BJ (cell line): Measurements from ENCODE around the gene COX11. TPM values are rescaled to one million over a fixed set of nuclear protein-coding genes. Genes with fewer than 3 reads are reported as not detected.

Experiments
- CTCF ChIA-PET: fragments of 350-600 bp; formaldehyde crosslinking; extraction: SDS; loops from one replicate; lab custom pipeline; 2021; ENCODE audit warnings: antibody characterized with exemption, inconsistent platforms; lab: Yijun Ruan, JAX
- POLR2A ChIA-PET: fragments of 300-600 bp; sonication (Branson Sonifier 250); formaldehyde crosslinking; extraction: SDS; loops from one replicate; lab custom pipeline; 2021; ENCODE audit warnings: antibody characterized with exemption; lab: Charles Lee
- DNase-seq: peaks from one replicate; pipeline ENCODE4 v3.0.0-alpha.2; 2011; ENCODE audit warnings: low read depth
- H3K27me3 ChIP-seq: 2 replicates; pipeline ENCODE4 v1.6.0; 2011; ENCODE audit warnings: low read length; ENCODE audit not compliant: control insufficient read depth, insufficient read depth
- H3K36me3 ChIP-seq: 2 replicates; pipeline ENCODE4 v1.5.1; 2011; ENCODE audit warnings: low read length; ENCODE audit not compliant: control insufficient read depth, insufficient read depth
- H3K4me3 ChIP-seq: 2 replicates; pipeline ENCODE4 v1.5.1; 2011; ENCODE audit warnings: low read depth, mild to moderate bottlenecking, control low read depth, low read length
- polyA plus RNA-seq: library from polyadenylated mRNA; depleted of rRNA; stranded (reverse); fragments of >200 nt; gene quantifications from 2 replicates; pipeline ENCODE4 v1.2.3, GENCODE V29; 2011
- TF ChIP-seq, protein P1 (sequence below): IDR thresholded peaks from 2 replicates; pipeline ENCODE4 v1.5.1; 2011; ENCODE audit warnings: low read depth, mild to moderate bottlenecking, control low read depth, inconsistent platforms, low read length, moderate library complexity; ENCODE audit not compliant: insufficient read depth

The COX11 gene
- polyA plus RNA-seq, 1 experiment, result 33.3 TPM

DNA sequence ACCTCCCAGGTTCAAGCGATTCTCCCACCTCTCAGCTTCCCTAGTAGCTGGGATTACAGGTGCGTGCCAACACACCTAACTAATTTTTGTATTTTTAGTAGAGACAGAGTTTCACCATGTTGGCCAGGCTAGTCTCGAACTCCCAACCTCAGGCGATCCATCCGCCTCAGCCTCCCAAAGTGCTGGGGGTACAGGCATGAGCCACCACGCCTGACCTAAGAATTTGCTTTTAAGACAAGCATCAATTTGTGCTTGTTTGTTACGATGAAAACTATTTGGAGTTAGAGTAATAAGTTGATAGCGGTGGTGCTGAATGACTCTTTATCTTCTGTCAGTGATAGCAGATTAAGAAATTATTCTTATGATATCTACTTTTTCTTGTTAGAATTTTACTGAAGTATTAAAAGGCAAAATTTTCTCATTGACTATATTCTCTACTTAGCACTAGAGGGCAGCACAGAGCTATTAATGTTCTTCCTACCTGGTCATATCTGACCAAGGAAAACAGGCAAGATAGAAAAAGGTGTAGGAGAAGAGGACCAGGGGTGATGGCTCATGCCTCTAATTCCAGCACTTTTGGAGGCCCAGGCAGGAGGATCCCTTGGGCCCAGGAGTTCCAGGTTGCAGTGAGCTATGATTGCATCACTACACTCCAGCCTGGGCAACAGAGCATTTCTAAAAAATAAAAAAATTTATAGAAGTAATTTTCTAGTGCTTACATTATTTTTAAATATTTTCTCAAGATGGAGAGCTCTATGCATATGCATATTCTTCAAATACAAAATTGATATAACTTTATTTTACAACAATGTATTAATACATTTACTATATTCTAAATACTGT, 24.6 kb upstream of the COX11 start:
- H3K27me3 ChIP-seq, result no peaks in the 10 kb centered on the region
- TF ChIP-seq, protein P1, sequence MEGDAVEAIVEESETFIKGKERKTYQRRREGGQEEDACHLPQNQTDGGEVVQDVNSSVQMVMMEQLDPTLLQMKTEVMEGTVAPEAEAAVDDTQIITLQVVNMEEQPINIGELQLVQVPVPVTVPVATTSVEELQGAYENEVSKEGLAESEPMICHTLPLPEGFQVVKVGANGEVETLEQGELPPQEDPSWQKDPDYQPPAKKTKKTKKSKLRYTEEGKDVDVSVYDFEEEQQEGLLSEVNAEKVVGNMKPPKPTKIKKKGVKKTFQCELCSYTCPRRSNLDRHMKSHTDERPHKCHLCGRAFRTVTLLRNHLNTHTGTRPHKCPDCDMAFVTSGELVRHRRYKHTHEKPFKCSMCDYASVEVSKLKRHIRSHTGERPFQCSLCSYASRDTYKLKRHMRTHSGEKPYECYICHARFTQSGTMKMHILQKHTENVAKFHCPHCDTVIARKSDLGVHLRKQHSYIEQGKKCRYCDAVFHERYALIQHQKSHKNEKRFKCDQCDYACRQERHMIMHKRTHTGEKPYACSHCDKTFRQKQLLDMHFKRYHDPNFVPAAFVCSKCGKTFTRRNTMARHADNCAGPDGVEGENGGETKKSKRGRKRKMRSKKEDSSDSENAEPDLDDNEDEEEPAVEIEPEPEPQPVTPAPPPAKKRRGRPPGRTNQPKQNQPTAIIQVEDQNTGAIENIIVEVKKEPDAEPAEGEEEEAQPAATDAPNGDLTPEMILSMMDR, result peak; percentile 51
- no peaks in the 10 kb centered on the region for H3K36me3 ChIP-seq
- POLR2A ChIA-PET, result interaction anchor here (0.7 kb wide), 1 partner anchor 357 kb away, joined by 10 read pairs; no protein-coding TSS in a partner anchor
- CTCF ChIA-PET, result interaction anchor here (0.7 to 8.3 kb wide), 25 partner anchors 9 to 521 kb away, joined by 3 to 64 read pairs (median 4); no protein-coding TSS in a partner anchor
- DNase-seq, result no peak
- no peak overlapping the region for H3K4me3 ChIP-seq

DNA sequence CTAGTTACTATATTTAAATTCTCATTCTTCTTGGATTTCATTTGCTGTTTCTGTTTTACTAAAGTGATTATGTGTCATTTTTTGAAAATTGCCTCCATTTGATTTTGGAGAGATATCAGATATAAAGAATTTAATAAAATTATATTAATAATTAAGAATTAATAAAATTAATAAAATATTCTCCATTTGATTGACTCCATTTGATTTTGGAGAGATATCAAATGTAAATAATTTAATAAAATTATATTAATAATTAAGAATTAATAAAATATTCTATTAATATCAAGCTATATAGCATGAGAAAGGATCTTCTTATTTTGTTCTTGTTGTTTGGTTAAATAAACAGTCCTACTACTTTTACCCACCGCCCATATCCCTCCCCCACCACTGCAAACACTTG, 23.1 kb upstream of the COX11 start:
- H3K4me3 ChIP-seq, result no peak overlapping the region
- H3K27me3 ChIP-seq, result no peaks in the 10 kb centered on the region
- DNase-seq, result no peak
- H3K36me3 ChIP-seq, result no peaks in the 10 kb centered on the region
- ChIA-PET POLR2A (no interaction called here), CTCF (interaction anchor here (0.9 to 8.3 kb wide), 5 partner anchors 14 to 365 kb away, joined by 3 to 64 read pairs (median 24); no protein-coding TSS in a partner anchor)
- TF ChIP-seq, protein P1, result no peak

DNA sequence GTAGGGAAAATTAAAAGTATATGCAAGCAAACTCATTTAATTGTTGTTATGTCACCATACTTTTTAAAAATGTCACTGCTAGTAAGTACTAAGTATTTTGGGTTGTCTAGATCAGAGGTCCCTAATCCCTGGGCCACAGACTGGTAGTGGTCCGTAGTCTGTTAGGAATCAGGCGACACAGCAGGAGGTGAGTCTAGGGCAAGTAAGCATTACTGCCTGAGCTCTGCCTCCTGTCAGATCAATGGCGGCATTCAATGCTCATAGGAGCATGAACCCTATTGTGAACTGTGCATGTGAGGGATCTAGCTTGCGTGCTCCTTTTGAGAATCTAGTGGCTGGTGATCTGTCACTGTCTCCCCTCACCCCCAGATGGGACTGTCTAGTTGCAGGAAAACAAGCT, 21.7 kb upstream of the COX11 start:
- Histone ChIP-seq H3K4me3 (no peak overlapping the region), H3K36me3 (no peaks in the 10 kb centered on the region), H3K27me3 (no peaks in the 10 kb centered on the region)
- ChIA-PET POLR2A (no interaction called here), CTCF (interaction anchor here (8.3 kb wide), 1 partner anchor 358 kb away, joined by 64 read pairs; no protein-coding TSS in a partner anchor)
- DNase-seq, result no peak
- TF ChIP-seq, protein P1, result no peak

DNA sequence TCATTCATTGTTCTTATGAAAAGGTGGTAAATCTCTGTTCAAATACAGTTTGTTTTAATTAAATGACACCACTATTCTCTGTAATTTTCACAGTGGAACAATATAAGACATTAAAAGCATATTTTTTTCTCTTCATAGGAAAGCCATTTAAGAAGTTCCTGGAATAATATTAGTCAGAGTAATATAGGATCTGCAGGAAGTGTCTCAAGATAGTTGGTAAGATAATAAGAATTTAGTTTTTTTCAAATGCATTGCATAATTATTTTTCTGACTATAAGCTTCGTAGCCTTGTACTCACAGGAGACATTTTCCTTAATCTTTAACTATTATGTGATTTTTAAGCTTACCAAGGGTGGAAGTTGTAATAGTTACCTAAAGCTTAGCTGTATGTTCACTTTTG, 17.0 kb upstream of the COX11 start:
- CTCF ChIA-PET, result interaction anchor here (1.2 to 3.2 kb wide), 3 partner anchors 8 to 309 kb away, joined by 4 to 8 read pairs (median 4); no protein-coding TSS in a partner anchor
- H3K4me3 ChIP-seq, result no peak overlapping the region
- H3K27me3 ChIP-seq, result no peaks in the 10 kb centered on the region
- POLR2A ChIA-PET, result no interaction called here
- H3K36me3 ChIP-seq, result no peaks in the 10 kb centered on the region
- no peak for DNase-seq
- TF ChIP-seq, protein P1, result no peak

DNA sequence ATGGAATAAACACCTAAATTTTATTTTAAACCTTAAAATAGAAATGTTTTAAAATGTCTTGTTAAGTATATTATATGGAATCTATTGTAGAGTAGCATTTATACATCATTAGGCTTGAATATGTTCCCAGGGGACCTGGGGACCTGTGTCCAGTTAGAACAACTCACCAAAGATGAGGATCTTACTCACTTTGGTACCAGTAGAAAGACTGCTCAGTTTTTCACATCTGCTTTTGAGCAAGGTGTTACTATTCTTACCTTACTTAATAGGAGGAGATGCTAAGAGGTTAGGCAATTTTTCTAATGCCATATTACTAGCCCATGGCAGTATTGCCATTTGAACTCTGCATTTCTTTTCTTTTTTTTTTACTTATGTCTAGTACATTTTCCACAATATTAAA, 14.8 kb upstream of the COX11 start:
- Histone ChIP-seq H3K27me3 (no peaks in the 10 kb centered on the region), H3K4me3 (no peak overlapping the region), H3K36me3 (no peaks in the 10 kb centered on the region)
- DNase-seq, result no peak
- TF ChIP-seq, protein P1, result no peak
- CTCF ChIA-PET, result interaction anchor here (3.2 kb wide), 1 partner anchor 10 kb away, joined by 8 read pairs; no protein-coding TSS in a partner anchor
- POLR2A ChIA-PET, result no interaction called here
